Epithelial cell of proximal tubule (primary cell): ENCODE results near the gene EIF3D. TPM values are rescaled to one million over a fixed set of nuclear protein-coding genes. Genes with fewer than 3 reads are reported as not detected.

Experiments
- DNase-seq: peaks from one replicate; pipeline ENCODE4 v3.0.0-alpha.2; 2011; ENCODE audit warnings: low read depth
- H3K4me3 ChIP-seq: 2 replicates; pipeline ENCODE4 v1.5.1; 2011; ENCODE audit warnings: low read depth, mild to moderate bottlenecking, low read length
- CTCF ChIP-seq: conservative IDR thresholded peaks from 2 replicates; pipeline ENCODE4 v1.5.1; 2012; ENCODE audit warnings: low read depth, mild to moderate bottlenecking, low read length
- total RNA-seq: library from RNA; depleted of rRNA; stranded (reverse); fragments of >200 nt; gene quantifications from 2 replicates; pipeline ENCODE4 v1.2.3, GENCODE V29; 2015

EIF3D gene
- total RNA-seq, 1 donor from 2014 or later: 297 TPM

- H3K4me3 ChIP-seq: no peak overlapping the region
- no peak for DNase-seq
- no peak for TF ChIP-seq CTCF
These were observed 53.6 kb downstream of the EIF3D start for GRCh38 chr22:36475341-36475740.

GRCh38 chr22:36472689-36473088 lies 56.3 kb downstream of the EIF3D start:
- no peak for DNase-seq
- H3K4me3 ChIP-seq: no peak overlapping the region
- TF ChIP-seq CTCF: no peak

- no peak overlapping the region for H3K4me3 ChIP-seq
- DNase-seq: no peak
- TF ChIP-seq CTCF: no peak
These were observed 57.6 kb downstream of the EIF3D start for GRCh38 chr22:36471341-36471821.

GRCh38 chr22:36470994-36471331 lies 58.0 kb downstream of the EIF3D start:
- no peak overlapping the region for H3K4me3 ChIP-seq
- no peak for DNase-seq
- TF ChIP-seq CTCF: no peak

- peak; percentile 98 for TF ChIP-seq CTCF
- H3K4me3 ChIP-seq: no peak overlapping the region
- DNase-seq: no peak
These were observed 58.6 kb downstream of the EIF3D start for GRCh38 chr22:36470162-36470993.

- H3K4me3 ChIP-seq: no peak overlapping the region
- DNase-seq: no peak
- no peak for TF ChIP-seq CTCF
These were observed 59.8 kb downstream of the EIF3D start for GRCh38 chr22:36469094-36469710.
